Measurements from ENCODE around the gene PLAGL2.
"Not testable (repeated sequence)": the region's sequence is repeated elsewhere in the genome, so short reads cannot be mapped to it uniquely, and the experiment has no call there.

The PLAGL2 gene

DNA sequence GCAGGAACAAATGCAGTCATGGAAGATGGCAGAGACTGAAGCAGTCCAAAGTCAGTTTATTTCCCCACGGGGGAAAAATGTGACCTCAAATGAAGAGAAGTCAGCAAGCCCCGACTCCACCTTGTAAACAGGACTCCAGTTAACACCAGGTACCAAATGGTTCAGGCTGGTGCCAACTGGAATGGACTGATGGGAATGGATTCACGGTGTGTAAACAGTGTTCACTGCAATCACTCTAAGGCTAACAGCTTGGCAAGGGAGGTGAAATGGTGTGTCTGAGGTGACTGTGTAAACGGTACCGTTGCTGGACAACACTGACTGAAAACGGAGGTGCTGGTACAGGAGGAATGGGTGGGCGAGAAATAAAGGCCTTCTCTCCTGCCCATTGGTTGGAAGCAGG is 12.0 kb downstream of the PLAGL2 start:
- H3K9ac ChIP-seq (ENCODE audit: low read length), result no peak overlapping the region
- H3K9me2 ChIP-seq (replicated peaks; ENCODE audit: insufficient read depth, low read length), result no peaks in the 10 kb centered on the region
- H3K27ac ChIP-seq (ENCODE audit: low read length), result no peak overlapping the region
- no peak overlapping the region for H2AFZ ChIP-seq (ENCODE audit: low read length)
- no peaks in the 10 kb centered on the region for H3K4me1 ChIP-seq (ENCODE audit: low read length)
- no peak overlapping the region for H3K4me2 ChIP-seq (ENCODE audit: low read depth, low read length)
- peaks cover 6% of the 10 kb centered on the region for H3K36me3 ChIP-seq (replicated peaks; ENCODE audit: insufficient read depth, low read length)
- DNase-seq, result no peak
- peaks cover 30% of the 10 kb centered on the region for H3K79me2 ChIP-seq (ENCODE audit: low read length)
- TF ChIP-seq EZH2 (optimal IDR thresholded peaks at IDR 0.05; ENCODE audit: low read depth, low read length), result no peak
- TF ChIP-seq, protein P1, sequence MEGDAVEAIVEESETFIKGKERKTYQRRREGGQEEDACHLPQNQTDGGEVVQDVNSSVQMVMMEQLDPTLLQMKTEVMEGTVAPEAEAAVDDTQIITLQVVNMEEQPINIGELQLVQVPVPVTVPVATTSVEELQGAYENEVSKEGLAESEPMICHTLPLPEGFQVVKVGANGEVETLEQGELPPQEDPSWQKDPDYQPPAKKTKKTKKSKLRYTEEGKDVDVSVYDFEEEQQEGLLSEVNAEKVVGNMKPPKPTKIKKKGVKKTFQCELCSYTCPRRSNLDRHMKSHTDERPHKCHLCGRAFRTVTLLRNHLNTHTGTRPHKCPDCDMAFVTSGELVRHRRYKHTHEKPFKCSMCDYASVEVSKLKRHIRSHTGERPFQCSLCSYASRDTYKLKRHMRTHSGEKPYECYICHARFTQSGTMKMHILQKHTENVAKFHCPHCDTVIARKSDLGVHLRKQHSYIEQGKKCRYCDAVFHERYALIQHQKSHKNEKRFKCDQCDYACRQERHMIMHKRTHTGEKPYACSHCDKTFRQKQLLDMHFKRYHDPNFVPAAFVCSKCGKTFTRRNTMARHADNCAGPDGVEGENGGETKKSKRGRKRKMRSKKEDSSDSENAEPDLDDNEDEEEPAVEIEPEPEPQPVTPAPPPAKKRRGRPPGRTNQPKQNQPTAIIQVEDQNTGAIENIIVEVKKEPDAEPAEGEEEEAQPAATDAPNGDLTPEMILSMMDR (IDR thresholded peaks at IDR 0.05; ENCODE audit: low read length), result no peak
- TF ChIP-seq EZH2phosphoT487 (IDR thresholded peaks at IDR 0.05; ENCODE audit: low read length), result no peak
- no peaks in the 10 kb centered on the region for H3K9me3 ChIP-seq (replicated peaks; ENCODE audit: insufficient read depth, low read length)
- H4K20me1 ChIP-seq (ENCODE audit: insufficient read depth, low read length), result no peaks in the 10 kb centered on the region; the same call in 1 of the 2 replicates
- H3F3A ChIP-seq (ENCODE audit: insufficient read depth, low read length), result no peaks in the 10 kb centered on the region
- no peaks in the 10 kb centered on the region for H3K27me3 ChIP-seq (replicated peaks; ENCODE audit: insufficient read depth, low read length)
- no peak overlapping the region for H3K4me3 ChIP-seq (ENCODE audit: low read length)

DNA sequence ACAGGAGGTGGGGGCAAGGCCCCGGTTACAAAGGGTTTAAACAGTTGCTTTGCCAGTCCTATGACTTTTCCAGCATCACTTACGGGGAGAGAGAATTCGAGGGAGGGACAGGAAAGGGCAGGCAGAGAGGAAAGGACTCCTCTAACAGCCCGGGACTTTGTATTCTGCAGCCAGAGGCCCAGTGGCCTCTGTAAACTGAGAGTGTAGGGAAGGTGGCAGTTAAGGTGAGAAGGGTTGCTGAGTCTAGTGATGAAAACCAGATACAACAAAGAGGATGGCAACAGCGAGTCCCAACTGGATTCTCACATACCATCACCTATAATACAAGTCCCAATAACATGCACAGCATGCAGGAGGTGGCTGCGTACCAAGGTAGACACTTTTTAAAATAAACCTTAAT is 13.5 kb downstream of the PLAGL2 start:
- H3K79me2 ChIP-seq (ENCODE audit: low read length), result peaks cover 20% of the 10 kb centered on the region; the same call in 1 of the 2 replicates
- H3K4me2 ChIP-seq (ENCODE audit: low read depth, low read length), result no peak overlapping the region
- H2AFZ ChIP-seq (ENCODE audit: low read length), result no peak overlapping the region
- H3F3A ChIP-seq (ENCODE audit: insufficient read depth, low read length), result no peaks in the 10 kb centered on the region
- TF ChIP-seq, protein P1 (IDR thresholded peaks at IDR 0.05; ENCODE audit: low read length), result no peak
- TF ChIP-seq EZH2 (optimal IDR thresholded peaks at IDR 0.05; ENCODE audit: low read depth, low read length), result no peak
- no peak for TF ChIP-seq EZH2phosphoT487 (IDR thresholded peaks at IDR 0.05; ENCODE audit: low read length)
- no peaks in the 10 kb centered on the region for H3K27me3 ChIP-seq (replicated peaks; ENCODE audit: insufficient read depth, low read length)
- H3K4me3 ChIP-seq (ENCODE audit: low read length), result no peak overlapping the region
- H3K36me3 ChIP-seq (replicated peaks; ENCODE audit: insufficient read depth, low read length), result peaks cover 6% of the 10 kb centered on the region
- H4K20me1 ChIP-seq (ENCODE audit: insufficient read depth, low read length), result no peaks in the 10 kb centered on the region; the same call in 1 of the 2 replicates
- H3K9me3 ChIP-seq (replicated peaks; ENCODE audit: insufficient read depth, low read length), result no peaks in the 10 kb centered on the region
- no peak for DNase-seq
- no peaks in the 10 kb centered on the region for H3K4me1 ChIP-seq (ENCODE audit: low read length)
- no peak overlapping the region for H3K9ac ChIP-seq (ENCODE audit: low read length)
- no peak overlapping the region for H3K27ac ChIP-seq (ENCODE audit: low read length)
- no peaks in the 10 kb centered on the region for H3K9me2 ChIP-seq (replicated peaks; ENCODE audit: insufficient read depth, low read length)

DNA sequence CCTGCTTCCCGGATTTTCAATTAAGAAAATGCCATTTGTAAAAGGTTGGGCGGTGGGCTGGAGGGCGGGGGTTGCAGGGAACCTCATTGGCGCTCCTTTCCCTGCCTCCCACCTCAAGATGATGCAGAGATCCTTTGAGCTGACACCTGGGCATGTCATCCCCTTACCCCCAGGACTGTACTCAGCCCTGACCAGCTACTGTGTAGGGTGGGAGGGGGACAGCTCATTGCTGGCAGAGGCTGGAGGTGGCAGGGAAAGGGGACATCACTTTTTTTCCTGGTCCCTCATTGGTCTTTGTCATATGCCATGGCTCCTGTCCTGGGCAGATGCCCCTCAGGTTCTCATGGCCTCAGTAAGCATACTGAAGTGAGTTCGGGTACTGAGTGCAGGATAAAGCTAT is 14.2 kb downstream of the PLAGL2 start:
- peaks cover 14% of the 10 kb centered on the region; the same call in 1 of the 2 replicates for H3K79me2 ChIP-seq (ENCODE audit: low read length)
- H2AFZ ChIP-seq (ENCODE audit: low read length); H3K27me3 ChIP-seq (replicated peaks; ENCODE audit: insufficient read depth, low read length); H3K4me1 ChIP-seq (ENCODE audit: low read length); DNase-seq; H3K4me2 ChIP-seq (ENCODE audit: low read depth, low read length); H3K36me3 ChIP-seq (replicated peaks; ENCODE audit: insufficient read depth, low read length); H3K4me3 ChIP-seq (ENCODE audit: low read length); H3K9me3 ChIP-seq (replicated peaks; ENCODE audit: insufficient read depth, low read length); H4K20me1 ChIP-seq (ENCODE audit: insufficient read depth, low read length); H3K9me2 ChIP-seq (replicated peaks; ENCODE audit: insufficient read depth, low read length); H3K9ac ChIP-seq (ENCODE audit: low read length); H3F3A ChIP-seq (ENCODE audit: insufficient read depth, low read length); H3K27ac ChIP-seq (ENCODE audit: low read length): not testable (repeated sequence)

DNA sequence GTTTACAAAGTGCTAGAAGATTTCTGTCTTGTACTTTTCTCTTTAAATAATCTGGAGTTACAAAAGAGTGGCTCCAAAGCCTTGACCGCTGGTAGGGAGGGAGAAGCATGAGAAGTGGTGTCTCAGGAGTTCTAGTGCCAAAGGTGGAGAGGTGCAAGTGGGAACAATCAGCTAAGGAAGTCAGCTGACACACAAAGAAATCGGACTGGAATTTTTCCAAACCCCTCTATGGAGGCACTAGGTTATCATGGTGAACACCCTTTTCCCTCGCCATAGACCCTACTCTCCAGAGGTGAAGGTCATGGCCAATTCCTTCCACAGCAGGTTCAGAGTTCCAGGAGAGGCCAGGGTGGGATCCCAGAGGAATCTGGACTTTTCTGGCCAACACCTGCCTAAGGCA is 14.8 kb downstream of the PLAGL2 start:
- TF ChIP-seq EZH2phosphoT487 (IDR thresholded peaks at IDR 0.05; ENCODE audit: low read length), result no peak
- TF ChIP-seq, protein P1 (IDR thresholded peaks at IDR 0.05; ENCODE audit: low read length), result no peak
- no peak for TF ChIP-seq EZH2 (optimal IDR thresholded peaks at IDR 0.05; ENCODE audit: low read depth, low read length)

More for the DNA sequence above, 14.8 kb downstream of the PLAGL2 start:
- Histone ChIP-seq H3K4me3 (ENCODE audit: low read length) (no peak overlapping the region), H3K36me3 (replicated peaks; ENCODE audit: insufficient read depth, low read length) (peaks cover 2% of the 10 kb centered on the region; the same call in 1 of the 2 replicates), H3K9me2 (replicated peaks; ENCODE audit: insufficient read depth, low read length) (no peaks in the 10 kb centered on the region), H3K27ac (ENCODE audit: low read length) (no peak overlapping the region), H3K4me2 (ENCODE audit: low read depth, low read length) (no peak overlapping the region), H3K79me2 (ENCODE audit: low read length) (peaks cover 9% of the 10 kb centered on the region; the same call in 1 of the 2 replicates), H3K9ac (ENCODE audit: low read length) (no peak overlapping the region), H2AFZ (ENCODE audit: low read length) (no peak overlapping the region), H3K27me3 (replicated peaks; ENCODE audit: insufficient read depth, low read length) (no peaks in the 10 kb centered on the region), H3K9me3 (replicated peaks; ENCODE audit: insufficient read depth, low read length) (no peaks in the 10 kb centered on the region), H3K4me1 (ENCODE audit: low read length) (no peaks in the 10 kb centered on the region), H4K20me1 (ENCODE audit: insufficient read depth, low read length) (no peaks in the 10 kb centered on the region), H3F3A (ENCODE audit: insufficient read depth, low read length) (no peaks in the 10 kb centered on the region)
- no peak for DNase-seq
